GM21723 (cell line): ENCODE data around the gene SLC23A2.
"Not testable (repeated sequence)": the region's sequence is repeated elsewhere in the genome, so short reads cannot be mapped to it uniquely, and the experiment has no call there.

Experiments
- ATAC-seq: cut with Tn5 transposase; IDR thresholded peaks from one replicate; pipeline ENCODE4 v1.9.1; 2021; ENCODE audit warnings: mild to moderate bottlenecking, moderate library complexity; ENCODE audit not compliant: unreplicated experiment

SLC23A2 gene

GRCh38 chr20:4883051-4883450 is 118.3 kb downstream of the SLC23A2 start:
- no peak for ATAC-seq

- ATAC-seq = no peak
These were observed 120.1 kb downstream of the SLC23A2 start for GRCh38 chr20:4881006-4881730.

- no peak for ATAC-seq
These were observed 121.3 kb downstream of the SLC23A2 start for GRCh38 chr20:4880051-4880450.

GRCh38 chr20:4878099-4878498 is 123.2 kb downstream of the SLC23A2 start:
- ATAC-seq = not testable (repeated sequence)

GRCh38 chr20:4876731-4877130 is 124.6 kb downstream of the SLC23A2 start:
- ATAC-seq = no peak

GRCh38 chr20:4876301-4876700 is 125.0 kb downstream of the SLC23A2 start:
- ATAC-seq = no peak

GRCh38 chr20:4875578-4876067 is 125.7 kb downstream of the SLC23A2 start:
- ATAC-seq = no peak

GRCh38 chr20:4873396-4873795 is 127.9 kb downstream of the SLC23A2 start:
- no peak for ATAC-seq

- ATAC-seq = no peak
These were observed 129.8 kb downstream of the SLC23A2 start for GRCh38 chr20:4871486-4871885.

- no peak for ATAC-seq
These were observed 130.4 kb downstream of the SLC23A2 start for GRCh38 chr20:4870906-4871305.

- ATAC-seq = no peak
These were observed 131.8 kb downstream of the SLC23A2 start for GRCh38 chr20:4869290-4870193.

GRCh38 chr20:4867051-4867450 is 134.3 kb downstream of the SLC23A2 start:
- no peak for ATAC-seq

- no peak for ATAC-seq
These were observed 134.9 kb downstream of the SLC23A2 start for GRCh38 chr20:4866429-4866828.

- ATAC-seq = no peak
These were observed 137.0 kb downstream of the SLC23A2 start for GRCh38 chr20:4864311-4864752.

- ATAC-seq = no peak
These were observed 138.6 kb downstream of the SLC23A2 start for GRCh38 chr20:4862661-4863060.

GRCh38 chr20:4861961-4862360 is 139.3 kb downstream of the SLC23A2 start:
- ATAC-seq = no peak

GRCh38 chr20:4858000-4858399 is 143.3 kb downstream of the SLC23A2 start:
- ATAC-seq = no peak

GRCh38 chr20:4856022-4856755 is 145.1 kb downstream of the SLC23A2 start:
- no peak for ATAC-seq

- ATAC-seq = no peak
These were observed 145.8 kb downstream of the SLC23A2 start for GRCh38 chr20:4855555-4855954.

GRCh38 chr20:4855097-4855496 is 146.2 kb downstream of the SLC23A2 start:
- ATAC-seq = no peak

GRCh38 chr20:4854561-4854901 is 146.8 kb downstream of the SLC23A2 start:
- no peak for ATAC-seq
